ENCODE data around the gene LAIR2. TPM values are rescaled to one million over a fixed set of nuclear protein-coding genes. Genes with fewer than 3 reads are reported as not detected.

The LAIR2 gene
- total RNA-seq, 1 donor from 2014 or later, result not detected

GRCh38 chr19:54523403-54523802, 20.8 kb downstream of the LAIR2 start:
- H3K4me3 Mint-ChIP-seq, result no peak overlapping the region
- peaks cover 33% of the 10 kb centered on the region for H3K27me3 Mint-ChIP-seq
- intact Hi-C loops (cut with micrococcal nuclease), result no loop called here
- ATAC-seq (ENCODE audit: low read depth) (no peak), DNase-seq (no peak)
- H3K4me1 Mint-ChIP-seq, result peaks cover 28% of the 10 kb centered on the region
- no peak overlapping the region for H3K27ac Mint-ChIP-seq
- no peaks in the 10 kb centered on the region for H3K9me3 Mint-ChIP-seq
- no peak for TF ChIP-seq CTCF (IDR thresholded peaks at IDR 0.05)
- CTCF ChIA-PET, result no interaction called here
- no peaks in the 10 kb centered on the region for H3K36me3 Mint-ChIP-seq (ENCODE audit: low read depth)
- POLR2A ChIA-PET, result no interaction called here

- intact Hi-C loops (cut with micrococcal nuclease), result no loop called here
- Mint-ChIP-seq H3K4me3 (no peak overlapping the region), H3K36me3 (ENCODE audit: low read depth) (no peaks in the 10 kb centered on the region), H3K27me3 (peaks cover 24% of the 10 kb centered on the region), H3K27ac (no peak overlapping the region), H3K9me3 (no peaks in the 10 kb centered on the region), H3K4me1 (peaks cover 20% of the 10 kb centered on the region)
- ATAC-seq (ENCODE audit: low read depth) (no peak), DNase-seq (no peak)
- ChIA-PET POLR2A (no interaction called here), CTCF (no interaction called here)
- TF ChIP-seq CTCF (IDR thresholded peaks at IDR 0.05), result no peak
Measured at GRCh38 chr19:54525636-54526035, 23.0 kb downstream of the LAIR2 start.

GRCh38 chr19:54526972-54527371, 24.3 kb downstream of the LAIR2 start:
- intact Hi-C loops (cut with micrococcal nuclease), result no loop called here
- ChIA-PET POLR2A (no interaction called here), CTCF (no interaction called here)
- Mint-ChIP-seq H3K27me3 (peaks cover 17% of the 10 kb centered on the region), H3K4me1 (peaks cover 11% of the 10 kb centered on the region), H3K36me3 (ENCODE audit: low read depth) (no peaks in the 10 kb centered on the region), H3K4me3 (no peak overlapping the region), H3K27ac (no peak overlapping the region), H3K9me3 (no peaks in the 10 kb centered on the region)
- TF ChIP-seq CTCF (IDR thresholded peaks at IDR 0.05), result no peak
- DNase-seq (no peak), ATAC-seq (ENCODE audit: low read depth) (no peak)

- Mint-ChIP-seq H3K4me1 (peaks cover 18% of the 10 kb centered on the region), H3K4me3 (no peak overlapping the region), H3K27ac (no peak overlapping the region), H3K36me3 (ENCODE audit: low read depth) (no peaks in the 10 kb centered on the region), H3K27me3 (peaks cover 9% of the 10 kb centered on the region), H3K9me3 (no peaks in the 10 kb centered on the region)
- POLR2A ChIA-PET, result no interaction called here
- no peak for TF ChIP-seq CTCF (IDR thresholded peaks at IDR 0.05)
- intact Hi-C loops (cut with micrococcal nuclease), result no loop called here
- CTCF ChIA-PET, result no interaction called here
- ATAC-seq (ENCODE audit: low read depth) (no peak), DNase-seq (no peak)
Measured at GRCh38 chr19:54530866-54531265, 28.2 kb downstream of the LAIR2 start.

- Mint-ChIP-seq H3K27ac (no peak overlapping the region), H3K36me3 (ENCODE audit: low read depth) (no peaks in the 10 kb centered on the region), H3K9me3 (no peaks in the 10 kb centered on the region), H3K4me3 (peak overlapping the region; percentile 36), H3K27me3 (peaks cover 4% of the 10 kb centered on the region), H3K4me1 (peaks cover 18% of the 10 kb centered on the region)
- ChIA-PET POLR2A (no interaction called here), CTCF (no interaction called here)
- ATAC-seq (ENCODE audit: low read depth), result peak; percentile 58
- no peak for DNase-seq
- no peak for TF ChIP-seq CTCF (IDR thresholded peaks at IDR 0.05)
- intact Hi-C loops (cut with micrococcal nuclease), result no loop called here
Measured at GRCh38 chr19:54532528-54532927, 29.9 kb downstream of the LAIR2 start.

All from activated B cell treated with CpG ODN at 0.5 μM for 24 hours (primary cell).